Erythroblast (primary cell): ENCODE measurements around the gene HMGCS2.

ENCODE experiments used
- DNase-seq, 2 experiments: peaks; one replicate each; lab custom pipeline; 2025; lab: John Stamatoyannopoulos, UW
- GATA1 ChIP-seq: IDR thresholded peaks from 2 replicates; pipeline ENCODE4 v1.6.1; 2011; ENCODE audit warnings: low read depth, mild to moderate bottlenecking, control low read depth, low read length, moderate library complexity
- POLR2A ChIP-seq: IDR thresholded peaks from 2 replicates; pipeline ENCODE4 v1.6.1; 2011; ENCODE audit warnings: mild to moderate bottlenecking, low read length

HMGCS2 gene

GRCh38 chr1:119782631-119783325, 14.1 kb upstream of the HMGCS2 start:
- TF ChIP-seq POLR2A (no peak), GATA1 (no peak)
- DNase-seq: no peak

GRCh38 chr1:119781434-119782210, 12.9 kb upstream of the HMGCS2 start:
- TF ChIP-seq POLR2A (no peak), GATA1 (no peak)
- no peak for DNase-seq

GRCh38 chr1:119779869-119780356, 11.2 kb upstream of the HMGCS2 start:
- no peak for DNase-seq
- TF ChIP-seq GATA1 (no peak), POLR2A (no peak)

GRCh38 chr1:119778886-119779560, 10.3 kb upstream of the HMGCS2 start:
- no peak for DNase-seq
- TF ChIP-seq GATA1: no peak
- no peak for TF ChIP-seq POLR2A

- TF ChIP-seq GATA1 (no peak), POLR2A (no peak)
- no peak for DNase-seq
These were observed 9.7 kb upstream of the HMGCS2 start for GRCh38 chr1:119778359-119778758.

GRCh38 chr1:119774746-119775490, 6.2 kb upstream of the HMGCS2 start:
- no peak for TF ChIP-seq POLR2A
- TF ChIP-seq GATA1: no peak
- DNase-seq: no peak

GRCh38 chr1:119773711-119774241, 5.1 kb upstream of the HMGCS2 start:
- no peak for TF ChIP-seq POLR2A
- no peak for DNase-seq

- DNase-seq: no peak
- no peak for TF ChIP-seq POLR2A
- TF ChIP-seq GATA1: no peak
These were observed 3.6 kb upstream of the HMGCS2 start for GRCh38 chr1:119772298-119772697.

GRCh38 chr1:119771770-119772169, 3.1 kb upstream of the HMGCS2 start:
- TF ChIP-seq POLR2A: no peak
- no peak for TF ChIP-seq GATA1
- DNase-seq: no peak

- TF ChIP-seq POLR2A (no peak), GATA1 (no peak)
- no peak for DNase-seq
These were observed 2.3 kb upstream of the HMGCS2 start for GRCh38 chr1:119771016-119771415.

GRCh38 chr1:119767486-119767885, 1.2 kb downstream of the HMGCS2 start:
- DNase-seq: no peak
- TF ChIP-seq POLR2A (no peak), GATA1 (no peak)

- no peak for DNase-seq
- TF ChIP-seq GATA1 (no peak), POLR2A (no peak)
These were observed 2.3 kb downstream of the HMGCS2 start for GRCh38 chr1:119766374-119766794.

GRCh38 chr1:119764220-119764619, 4.5 kb downstream of the HMGCS2 start:
- no peak for DNase-seq
- no peak for TF ChIP-seq POLR2A
- TF ChIP-seq GATA1: no peak
